Thyroid gland (tissue), 4 donors: ENCODE data around the gene ADAM11.

Experiments
- POLR2A ChIP-seq, 2 donors: fragments of 450-650 bp; IDR thresholded peaks; one replicate each; pipeline ENCODE4 v1.6.1; 2017; ENCODE audit warnings: antibody characterized with exemption in 2 of 2, mild to moderate bottlenecking in 2 of 2, moderate library complexity in 1 of 2
- TF ChIP-seq, protein P1 (sequence below), 6 experiments: fragments of 200-600 bp in 3 of 6; fragments of 450-650 bp in 3 of 6; sonication (generic) in 3 of 6; IDR thresholded peaks; one replicate each; pipeline ENCODE4 v1.5.1; 2016 to 2019; ENCODE audit warnings: antibody characterized with exemption in 6 of 6, mild to moderate bottlenecking in 2 of 6, inconsistent platforms in 1 of 6, moderate library complexity in 1 of 6

DNA sequence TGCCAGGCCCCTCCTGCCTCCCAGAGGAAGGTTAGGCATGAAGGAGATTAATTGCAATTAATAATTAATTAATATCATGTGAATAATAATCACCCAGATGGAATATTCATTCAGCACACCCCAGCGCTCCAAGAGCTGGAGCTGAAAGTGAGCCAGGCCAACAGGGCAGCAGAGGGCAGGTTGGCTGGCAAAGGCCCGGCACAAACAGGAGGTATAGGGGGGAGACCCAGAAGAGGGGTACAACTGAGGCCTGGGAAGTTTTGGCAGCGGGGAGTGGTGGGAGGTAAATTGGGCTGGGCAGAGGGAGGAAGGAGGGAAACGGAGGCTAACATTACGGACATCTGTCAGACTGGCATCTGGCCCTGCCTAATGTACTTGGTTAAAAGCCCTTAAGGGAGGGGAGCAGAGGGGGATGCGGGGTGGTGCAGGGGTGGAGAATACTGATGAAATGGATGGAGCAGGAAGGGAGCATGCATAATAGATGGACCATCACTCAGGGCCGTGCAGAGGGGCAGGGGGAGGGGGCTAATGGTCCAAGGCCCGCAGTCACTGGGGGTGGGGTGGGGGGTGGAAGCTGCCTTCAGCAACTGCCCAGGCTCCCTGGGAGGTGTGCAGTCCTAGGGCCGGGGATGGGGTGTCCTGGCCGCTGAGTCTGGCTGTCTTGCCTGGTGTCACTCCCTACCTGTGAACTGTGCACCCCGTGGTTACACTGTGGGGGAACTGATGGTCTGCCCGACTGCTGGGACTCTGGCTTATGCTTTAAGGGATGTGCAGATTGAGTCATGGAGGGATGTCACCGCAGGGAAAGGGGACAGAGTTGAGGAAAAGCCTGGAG is 1.9 kb downstream of the ADAM11 start:
- TF ChIP-seq POLR2A (IDR thresholded peaks at IDR 0.05), result no peak
- TF ChIP-seq, protein P1, sequence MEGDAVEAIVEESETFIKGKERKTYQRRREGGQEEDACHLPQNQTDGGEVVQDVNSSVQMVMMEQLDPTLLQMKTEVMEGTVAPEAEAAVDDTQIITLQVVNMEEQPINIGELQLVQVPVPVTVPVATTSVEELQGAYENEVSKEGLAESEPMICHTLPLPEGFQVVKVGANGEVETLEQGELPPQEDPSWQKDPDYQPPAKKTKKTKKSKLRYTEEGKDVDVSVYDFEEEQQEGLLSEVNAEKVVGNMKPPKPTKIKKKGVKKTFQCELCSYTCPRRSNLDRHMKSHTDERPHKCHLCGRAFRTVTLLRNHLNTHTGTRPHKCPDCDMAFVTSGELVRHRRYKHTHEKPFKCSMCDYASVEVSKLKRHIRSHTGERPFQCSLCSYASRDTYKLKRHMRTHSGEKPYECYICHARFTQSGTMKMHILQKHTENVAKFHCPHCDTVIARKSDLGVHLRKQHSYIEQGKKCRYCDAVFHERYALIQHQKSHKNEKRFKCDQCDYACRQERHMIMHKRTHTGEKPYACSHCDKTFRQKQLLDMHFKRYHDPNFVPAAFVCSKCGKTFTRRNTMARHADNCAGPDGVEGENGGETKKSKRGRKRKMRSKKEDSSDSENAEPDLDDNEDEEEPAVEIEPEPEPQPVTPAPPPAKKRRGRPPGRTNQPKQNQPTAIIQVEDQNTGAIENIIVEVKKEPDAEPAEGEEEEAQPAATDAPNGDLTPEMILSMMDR (IDR thresholded peaks at IDR 0.05), result no peak
